Suprapubic skin (tissue), 4 donors: ENCODE measurements around the gene PKIB. TPM values are rescaled to one million over a fixed set of nuclear protein-coding genes. Genes with fewer than 3 reads are reported as not detected.

Experiments used
- DNase-seq, 2 donors: peaks; one replicate each; pipeline ENCODE4 v3.0.0-alpha.2; 2019; ENCODE audit warnings: low spot score in 2 of 2
- H3K27ac ChIP-seq: fragments of 200-600 bp; sonication (generic); one replicate; pipeline ENCODE4 v1.5.1; 2019
- H3K27me3 ChIP-seq: fragments of 200-600 bp; sonication (generic); one replicate; pipeline ENCODE4 v1.5.1; 2019
- H3K36me3 ChIP-seq: fragments of 200-600 bp; sonication (generic); one replicate; pipeline ENCODE4 v1.5.1; 2019
- H3K4me1 ChIP-seq: fragments of 200-600 bp; sonication (generic); one replicate; pipeline ENCODE4 v1.5.1; 2019
- H3K4me3 ChIP-seq: fragments of 200-600 bp; sonication (generic); one replicate; pipeline ENCODE4 v1.5.1; 2019; ENCODE audit warnings: mild to moderate bottlenecking
- H3K9me3 ChIP-seq: fragments of 200-600 bp; sonication (generic); one replicate; pipeline ENCODE4 v1.5.1; 2019
- EP300 ChIP-seq: sonication (generic); formaldehyde crosslinking; IDR thresholded peaks from one replicate; pipeline ENCODE4 v1.6.1; 2017; ENCODE audit warnings: antibody characterized with exemption
- POLR2A ChIP-seq, 2 donors: fragments of 450-650 bp; IDR thresholded peaks; one replicate each; pipeline ENCODE4 v1.6.1; 2017; ENCODE audit warnings: antibody characterized with exemption in 2 of 2, mild to moderate bottlenecking in 2 of 2, moderate library complexity in 2 of 2
- POLR2AphosphoS5 ChIP-seq, 3 donors: sonication (generic); formaldehyde crosslinking; IDR thresholded peaks; one replicate each; pipeline ENCODE4 v1.6.1; 2017; ENCODE audit warnings: antibody characterized with exemption in 3 of 3
- WGBS: methylation state at CpG from one replicate; pipeline ENCODE4 v1.1.5; 2018; 5-methylcytosine and 5-hydroxymethylcytosine counted together
- total RNA-seq, 4 donors: library from RNA; depleted of rRNA; stranded (reverse); fragments of >200 nt; gene quantifications; one replicate each; pipeline ENCODE4 v1.1.0, GENCODE V29; 2016
- TF ChIP-seq, protein P1 (sequence below), 2 donors: fragments of 200-600 bp in 1 of 2; fragments of 450-650 bp in 1 of 2; sonication (generic) in 1 of 2; IDR thresholded peaks; one replicate each; pipeline ENCODE4 v1.5.1; 2016 to 2019; ENCODE audit warnings: antibody characterized with exemption in 2 of 2, mild to moderate bottlenecking in 1 of 2, moderate library complexity in 1 of 2

Gene PKIB
- total RNA-seq, 4 donors from 2014 or later, result 6.4 to 12.0 (median 8.2) TPM

DNA sequence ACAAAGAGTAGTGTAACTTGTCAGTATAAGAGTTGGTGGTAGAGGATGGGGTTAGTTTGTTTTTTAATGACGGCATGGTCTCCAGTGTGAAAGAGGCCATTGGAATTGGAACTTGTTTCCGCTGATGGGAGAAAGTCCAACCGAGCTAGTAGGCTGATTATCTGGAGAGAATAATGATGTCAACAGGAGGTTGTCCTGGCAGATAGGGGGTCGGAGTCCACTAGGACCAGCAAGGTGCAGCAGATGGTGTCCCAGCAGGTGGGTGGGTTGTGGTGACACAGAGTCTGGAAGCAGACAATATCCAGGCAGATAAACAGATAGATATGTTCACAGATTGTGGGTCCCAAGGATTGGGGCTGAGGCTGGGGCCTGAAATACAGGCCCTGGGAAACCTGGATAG is 35.1 kb downstream of the PKIB start:
- H3K9me3 ChIP-seq, result no peaks in the 10 kb centered on the region
- H3K27me3 ChIP-seq, result no peaks in the 10 kb centered on the region
- H3K4me1 ChIP-seq, result peaks cover 3% of the 10 kb centered on the region
- H3K4me3 ChIP-seq, result no peak overlapping the region
- H3K36me3 ChIP-seq, result no peaks in the 10 kb centered on the region
- DNase-seq, result no peak
- TF ChIP-seq EP300, result no peak
- TF ChIP-seq, protein P1, sequence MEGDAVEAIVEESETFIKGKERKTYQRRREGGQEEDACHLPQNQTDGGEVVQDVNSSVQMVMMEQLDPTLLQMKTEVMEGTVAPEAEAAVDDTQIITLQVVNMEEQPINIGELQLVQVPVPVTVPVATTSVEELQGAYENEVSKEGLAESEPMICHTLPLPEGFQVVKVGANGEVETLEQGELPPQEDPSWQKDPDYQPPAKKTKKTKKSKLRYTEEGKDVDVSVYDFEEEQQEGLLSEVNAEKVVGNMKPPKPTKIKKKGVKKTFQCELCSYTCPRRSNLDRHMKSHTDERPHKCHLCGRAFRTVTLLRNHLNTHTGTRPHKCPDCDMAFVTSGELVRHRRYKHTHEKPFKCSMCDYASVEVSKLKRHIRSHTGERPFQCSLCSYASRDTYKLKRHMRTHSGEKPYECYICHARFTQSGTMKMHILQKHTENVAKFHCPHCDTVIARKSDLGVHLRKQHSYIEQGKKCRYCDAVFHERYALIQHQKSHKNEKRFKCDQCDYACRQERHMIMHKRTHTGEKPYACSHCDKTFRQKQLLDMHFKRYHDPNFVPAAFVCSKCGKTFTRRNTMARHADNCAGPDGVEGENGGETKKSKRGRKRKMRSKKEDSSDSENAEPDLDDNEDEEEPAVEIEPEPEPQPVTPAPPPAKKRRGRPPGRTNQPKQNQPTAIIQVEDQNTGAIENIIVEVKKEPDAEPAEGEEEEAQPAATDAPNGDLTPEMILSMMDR (IDR thresholded peaks at IDR 0.05), result no peak
- TF ChIP-seq POLR2A (IDR thresholded peaks at IDR 0.05), result no peak
- no peak for TF ChIP-seq POLR2AphosphoS5 (IDR thresholded peaks at IDR 0.05)
- no peak overlapping the region for H3K27ac ChIP-seq
- WGBS, result 82% methylated on average over 4 of the region's 4 CpGs

DNA sequence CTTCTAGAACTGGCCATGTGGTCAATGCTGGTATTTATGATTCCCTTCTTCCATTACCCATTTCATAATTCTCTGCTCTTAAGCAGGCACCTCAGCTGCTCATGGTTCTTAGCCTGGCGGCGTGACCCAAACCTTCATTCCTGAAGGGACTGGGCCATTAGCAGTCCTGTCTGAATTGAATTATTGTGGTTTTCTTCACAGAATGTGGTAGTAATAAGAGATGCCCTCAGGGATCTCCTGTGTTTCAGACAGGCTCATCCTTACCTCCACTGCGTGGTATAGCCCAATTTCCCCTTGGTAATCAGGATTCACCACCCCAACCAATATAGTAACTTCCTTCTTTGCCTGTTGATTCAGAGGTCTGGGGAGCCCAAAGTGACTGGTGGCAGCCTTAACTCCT is 37.6 kb downstream of the PKIB start:
- 55% methylated on average over 3 of the region's 3 CpGs for WGBS
- no peak for DNase-seq

DNA sequence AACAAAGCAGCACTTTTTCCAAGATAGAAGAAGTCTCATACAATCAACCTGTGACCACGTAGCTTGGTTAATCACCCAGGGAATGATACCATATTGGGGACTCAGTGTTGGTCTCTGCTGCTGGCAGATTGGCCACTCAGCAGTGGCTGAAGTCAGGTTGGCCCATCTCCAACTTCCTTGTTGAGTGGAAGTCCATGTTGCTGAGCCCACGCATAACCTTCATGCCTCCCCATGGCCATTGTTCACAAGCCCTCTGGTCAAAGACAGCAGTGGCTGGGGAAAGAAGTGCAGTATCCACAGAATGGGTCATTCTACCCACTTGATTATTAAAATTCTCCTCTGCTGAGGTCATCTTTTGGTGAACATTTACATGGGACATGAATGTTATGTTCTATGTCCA is 38.5 kb downstream of the PKIB start:
- TF ChIP-seq POLR2A (IDR thresholded peaks at IDR 0.05), result no peak
- TF ChIP-seq, protein P1 (IDR thresholded peaks at IDR 0.05), result no peak
- no peak for TF ChIP-seq EP300
- Histone ChIP-seq H3K4me3 (no peak overlapping the region), H3K27me3 (no peaks in the 10 kb centered on the region), H3K27ac (no peak overlapping the region), H3K36me3 (no peaks in the 10 kb centered on the region), H3K9me3 (no peaks in the 10 kb centered on the region), H3K4me1 (no peaks in the 10 kb centered on the region)
- WGBS, result 89% methylated on average over 2 of the region's 2 CpGs
- no peak for DNase-seq

More for the DNA sequence above, 37.6 kb downstream of the PKIB start:
- Histone ChIP-seq H3K27me3 (no peaks in the 10 kb centered on the region), H3K36me3 (no peaks in the 10 kb centered on the region), H3K9me3 (no peaks in the 10 kb centered on the region), H3K4me1 (no peaks in the 10 kb centered on the region), H3K4me3 (no peak overlapping the region), H3K27ac (no peak overlapping the region)
- TF ChIP-seq, protein P1 (IDR thresholded peaks at IDR 0.05), result no peak

DNA sequence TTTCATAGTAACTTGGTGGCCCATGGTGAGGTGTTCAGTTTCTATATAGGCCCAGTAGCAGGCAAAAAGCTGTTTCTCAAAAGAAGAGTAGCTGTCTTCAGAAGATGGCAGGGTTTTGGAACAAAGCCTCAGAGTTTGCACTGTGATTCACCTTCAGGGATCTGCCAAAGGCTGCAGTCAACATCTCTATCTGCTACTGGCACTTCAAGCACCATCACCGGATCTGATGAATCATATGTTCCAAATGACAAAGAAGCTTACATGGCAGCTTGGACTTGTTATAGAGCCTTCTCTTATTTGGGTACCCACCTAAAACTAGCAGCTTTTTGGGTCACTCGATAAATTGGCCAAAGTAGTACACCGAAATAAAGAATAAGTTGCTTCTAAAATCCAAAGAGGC is 39.5 kb downstream of the PKIB start:
- WGBS, result 89% methylated on average over 3 of the region's 3 CpGs
- no peak for DNase-seq
- H3K9me3 ChIP-seq, result no peaks in the 10 kb centered on the region

DNA sequence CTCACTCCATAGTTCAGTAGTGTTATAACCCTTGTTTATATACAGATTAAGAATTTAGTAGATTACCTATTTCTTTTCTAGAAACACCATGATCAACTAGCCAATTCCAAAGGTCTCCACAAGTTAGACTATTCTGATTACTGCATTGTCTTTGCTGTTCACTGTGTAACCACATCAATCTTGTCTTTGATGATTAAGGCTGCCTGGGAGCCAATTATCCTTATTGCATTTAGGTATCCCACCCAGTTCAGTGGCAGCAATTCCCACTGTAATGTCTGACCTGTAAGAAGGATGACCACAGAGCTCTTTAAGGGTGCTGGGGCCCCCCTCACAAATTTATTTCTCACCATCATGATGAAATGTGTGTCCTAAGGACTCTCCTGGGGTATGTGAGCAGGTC is 40.2 kb downstream of the PKIB start:
- H3K4me3 ChIP-seq, result no peak overlapping the region
- no peaks in the 10 kb centered on the region for H3K4me1 ChIP-seq
- TF ChIP-seq POLR2AphosphoS5 (IDR thresholded peaks at IDR 0.05) (no peak), POLR2A (IDR thresholded peaks at IDR 0.05) (no peak), EP300 (no peak)
- TF ChIP-seq, protein P1 (IDR thresholded peaks at IDR 0.05), result no peak
- H3K9me3 ChIP-seq, result no peaks in the 10 kb centered on the region
- H3K36me3 ChIP-seq, result no peaks in the 10 kb centered on the region
- no peak overlapping the region for H3K27ac ChIP-seq
- DNase-seq, result no peak
- no peaks in the 10 kb centered on the region for H3K27me3 ChIP-seq

More for the DNA sequence above, 39.5 kb downstream of the PKIB start:
- Histone ChIP-seq H3K4me1 (no peaks in the 10 kb centered on the region), H3K36me3 (no peaks in the 10 kb centered on the region), H3K4me3 (no peak overlapping the region), H3K27me3 (no peaks in the 10 kb centered on the region), H3K27ac (no peak overlapping the region)
- TF ChIP-seq, protein P1 (IDR thresholded peaks at IDR 0.05), result no peak
- no peak for TF ChIP-seq POLR2AphosphoS5 (IDR thresholded peaks at IDR 0.05)
- TF ChIP-seq EP300, result no peak
- no peak for TF ChIP-seq POLR2A (IDR thresholded peaks at IDR 0.05)
